ENCODE measurements around the gene MAD2L1BP. TPM values are rescaled to one million over a fixed set of nuclear protein-coding genes. Genes with fewer than 3 reads are reported as not detected.

MAD2L1BP gene
- total RNA-seq, 1 experiment from 2014 or later: 36.6 TPM

GRCh38 chr6:43604174-43604573 lies 31.5 kb upstream of the MAD2L1BP start:
- no peaks in the 10 kb centered on the region for H3K9me2 ChIP-seq (ENCODE audit: insufficient read depth)
- no peak overlapping the region for H3K4me2 ChIP-seq (ENCODE audit: low read length)
- no peak overlapping the region for H3K27ac ChIP-seq (ENCODE audit: low read depth, low read length)
- ChIA-PET CTCF (interaction anchor here (1.7 kb wide), 1 partner anchor 475 kb away, joined by 4 read pairs; no protein-coding TSS in a partner anchor), POLR2A (no interaction called here), RAD21 (ENCODE audit: low non-redundant PET in 1 of 2, low total read pairs in 2 of 2, uncharacterized antibody in 2 of 2, unreplicated experiment in 2 of 2) (no interaction called here)
- H4K20me1 ChIP-seq (ENCODE audit: insufficient read depth): no peaks in the 10 kb centered on the region
- H3K79me2 ChIP-seq (ENCODE audit: insufficient read depth, low read length): no peaks in the 10 kb centered on the region
- H3K9me3 ChIP-seq (ENCODE audit: control insufficient read depth in 1 of 2, insufficient read depth in 1 of 2, low read depth in 1 of 2, low read length in 2 of 2): no peaks in the 10 kb centered on the region
- no peaks in the 10 kb centered on the region for H3K27me3 ChIP-seq (ENCODE audit: insufficient read depth, low read length)
- no peak for TF ChIP-seq EGR1 (IDR thresholded peaks at IDR 0.05; ENCODE audit: low read depth)
- no peak for TF ChIP-seq SRF (IDR thresholded peaks at IDR 0.05; ENCODE audit: low read depth)
- no peak for TF ChIP-seq RAD21 (IDR thresholded peaks at IDR 0.05; ENCODE audit: low read depth)
- TF ChIP-seq SP1 (IDR thresholded peaks at IDR 0.05; ENCODE audit: low read depth): no peak
- TF ChIP-seq YY1 (IDR thresholded peaks at IDR 0.05; ENCODE audit: extremely low read depth, insufficient replicate concordance, low read depth, low read length): no peak
- no peak for TF ChIP-seq CTCF (IDR thresholded peaks at IDR 0.05 in 2 of 3, conservative IDR thresholded peaks at IDR 0.05 in 1 of 3; ENCODE audit: borderline replicate concordance in 1 of 3, insufficient read depth in 1 of 3, low read depth in 2 of 3, low read length in 2 of 3)
- TF ChIP-seq ATF3 (IDR thresholded peaks at IDR 0.05): no peak
- TF ChIP-seq SIN3A (IDR thresholded peaks at IDR 0.05; ENCODE audit: low read depth): no peak
- no peak for TF ChIP-seq MAX (IDR thresholded peaks at IDR 0.05)
- TF ChIP-seq TCF7L2 (IDR thresholded peaks at IDR 0.05; ENCODE audit: borderline replicate concordance, extremely low read depth, insufficient read depth, insufficient read length): no peak
- no peak for TF ChIP-seq ZBTB33 (IDR thresholded peaks at IDR 0.05; ENCODE audit: extremely low read depth, insufficient replicate concordance, low read length)
- TF ChIP-seq JUND (IDR thresholded peaks at IDR 0.05): no peak
- TF ChIP-seq POLR2AphosphoS5 (IDR thresholded peaks at IDR 0.05; ENCODE audit: low read depth, low read length): no peak
- TF ChIP-seq, protein P1, sequence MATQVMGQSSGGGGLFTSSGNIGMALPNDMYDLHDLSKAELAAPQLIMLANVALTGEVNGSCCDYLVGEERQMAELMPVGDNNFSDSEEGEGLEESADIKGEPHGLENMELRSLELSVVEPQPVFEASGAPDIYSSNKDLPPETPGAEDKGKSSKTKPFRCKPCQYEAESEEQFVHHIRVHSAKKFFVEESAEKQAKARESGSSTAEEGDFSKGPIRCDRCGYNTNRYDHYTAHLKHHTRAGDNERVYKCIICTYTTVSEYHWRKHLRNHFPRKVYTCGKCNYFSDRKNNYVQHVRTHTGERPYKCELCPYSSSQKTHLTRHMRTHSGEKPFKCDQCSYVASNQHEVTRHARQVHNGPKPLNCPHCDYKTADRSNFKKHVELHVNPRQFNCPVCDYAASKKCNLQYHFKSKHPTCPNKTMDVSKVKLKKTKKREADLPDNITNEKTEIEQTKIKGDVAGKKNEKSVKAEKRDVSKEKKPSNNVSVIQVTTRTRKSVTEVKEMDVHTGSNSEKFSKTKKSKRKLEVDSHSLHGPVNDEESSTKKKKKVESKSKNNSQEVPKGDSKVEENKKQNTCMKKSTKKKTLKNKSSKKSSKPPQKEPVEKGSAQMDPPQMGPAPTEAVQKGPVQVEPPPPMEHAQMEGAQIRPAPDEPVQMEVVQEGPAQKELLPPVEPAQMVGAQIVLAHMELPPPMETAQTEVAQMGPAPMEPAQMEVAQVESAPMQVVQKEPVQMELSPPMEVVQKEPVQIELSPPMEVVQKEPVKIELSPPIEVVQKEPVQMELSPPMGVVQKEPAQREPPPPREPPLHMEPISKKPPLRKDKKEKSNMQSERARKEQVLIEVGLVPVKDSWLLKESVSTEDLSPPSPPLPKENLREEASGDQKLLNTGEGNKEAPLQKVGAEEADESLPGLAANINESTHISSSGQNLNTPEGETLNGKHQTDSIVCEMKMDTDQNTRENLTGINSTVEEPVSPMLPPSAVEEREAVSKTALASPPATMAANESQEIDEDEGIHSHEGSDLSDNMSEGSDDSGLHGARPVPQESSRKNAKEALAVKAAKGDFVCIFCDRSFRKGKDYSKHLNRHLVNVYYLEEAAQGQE (IDR thresholded peaks at IDR 0.05; ENCODE audit: low read depth): no peak
- TF ChIP-seq ZNF274 (IDR thresholded peaks at IDR 0.05; ENCODE audit: low read depth, low read length): no peak
- peaks cover 12 to 21% of the 10 kb centered on the region in 2 experiments for H3K36me3 ChIP-seq (ENCODE audit: control insufficient read depth in 1 of 2, insufficient read depth in 2 of 2, low read length in 2 of 2)
- no peak overlapping the region for H3K4me3 ChIP-seq (replicated peaks in 1 of 2; ENCODE audit: low read depth in 1 of 2, low read length in 2 of 2)
- peaks cover 0 to 5% of the 10 kb centered on the region in 2 experiments; a peak in 1 of 4 replicates for H3K4me1 ChIP-seq (ENCODE audit: control insufficient read depth in 1 of 2, insufficient read depth in 2 of 2, low read length in 2 of 2)
- H2AFZ ChIP-seq (ENCODE audit: low read depth, low read length, poor library complexity, severe bottlenecking): no peak overlapping the region
- DNase-seq (ENCODE audit: low read depth, low spot score): no peak
- ATAC-seq: no peak
- H3K9ac ChIP-seq (ENCODE audit: low read length): no peak overlapping the region
- no TSS peak for BruUV-seq (replicated peaks)
- intact Hi-C loops (cut with micrococcal nuclease): no loop called here
